COR-L47 (cell line): ENCODE data around the gene ZNF385C.
"Not testable (repeated sequence)": the region's sequence is repeated elsewhere in the genome, so short reads cannot be mapped to it uniquely, and the experiment has no call there.

Experiments
- DNase-seq: peaks from one replicate; lab custom pipeline; 2025; lab: John Stamatoyannopoulos, UW

The ZNF385C gene, protein sequence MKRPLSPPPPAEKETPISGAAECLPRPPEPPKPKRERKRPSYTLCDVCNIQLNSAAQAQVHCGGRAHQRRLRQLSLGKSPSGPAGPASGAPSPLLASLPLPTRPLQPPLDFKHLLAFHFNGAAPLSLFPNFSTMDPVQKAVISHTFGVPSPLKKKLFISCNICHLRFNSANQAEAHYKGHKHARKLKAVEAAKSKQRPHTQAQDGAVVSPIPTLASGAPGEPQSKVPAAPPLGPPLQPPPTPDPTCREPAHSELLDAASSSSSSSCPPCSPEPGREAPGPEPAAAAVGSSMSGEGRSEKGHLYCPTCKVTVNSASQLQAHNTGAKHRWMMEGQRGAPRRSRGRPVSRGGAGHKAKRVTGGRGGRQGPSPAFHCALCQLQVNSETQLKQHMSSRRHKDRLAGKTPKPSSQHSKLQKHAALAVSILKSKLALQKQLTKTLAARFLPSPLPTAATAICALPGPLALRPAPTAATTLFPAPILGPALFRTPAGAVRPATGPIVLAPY

DNA sequence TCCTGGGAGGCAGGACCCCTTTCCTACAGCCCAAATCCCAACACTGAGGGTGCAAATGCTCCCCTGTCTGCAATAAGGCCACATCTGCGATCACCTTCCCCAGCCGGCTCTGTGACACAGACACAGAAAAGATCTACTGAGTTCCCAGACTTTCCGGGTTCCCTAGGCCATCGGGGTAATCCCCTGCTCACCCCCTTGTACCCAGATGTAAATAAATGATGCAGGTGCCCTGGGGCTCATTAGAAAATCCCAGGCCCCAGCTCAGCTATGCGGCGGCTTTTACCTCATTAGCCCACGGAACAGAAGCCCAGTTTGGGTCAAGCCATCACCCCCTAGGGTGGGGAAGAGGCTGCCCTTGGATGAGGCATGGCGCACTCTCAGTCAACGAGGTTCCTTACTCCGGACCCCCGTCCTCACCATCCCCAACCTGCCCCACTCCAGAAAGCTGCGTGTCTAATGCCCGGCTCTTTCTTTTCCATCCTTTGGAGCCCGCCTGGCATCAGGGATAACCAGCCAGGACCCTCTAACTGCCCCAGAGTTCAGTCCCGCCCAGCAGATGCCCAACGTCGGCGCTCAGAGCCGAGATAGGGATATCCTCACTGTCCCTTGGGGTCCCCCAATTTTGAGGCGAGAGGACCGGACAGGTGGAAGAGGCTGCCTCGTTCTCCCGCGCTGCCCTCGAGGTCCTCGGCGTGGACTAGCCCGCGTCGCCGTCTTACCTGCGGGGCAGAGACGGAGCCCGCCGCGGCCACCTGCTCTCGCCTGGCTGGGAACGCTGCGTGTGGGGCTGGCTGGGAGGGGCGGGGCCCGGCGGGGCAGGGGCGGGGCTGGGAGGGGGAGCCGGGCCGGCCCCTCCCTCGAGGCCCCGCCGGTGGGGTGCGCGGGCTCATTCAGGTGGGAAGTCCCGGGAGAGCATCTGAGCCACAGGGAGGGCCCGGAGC, at the start of gene ZNF385C:
TSS of gene ZNF385C (minus strand) at position 783 of the 941 bp plus-strand sequence. CDS start 35,417 bp downstream, outside the sequence.
- peak; percentile 3 for DNase-seq

DNA sequence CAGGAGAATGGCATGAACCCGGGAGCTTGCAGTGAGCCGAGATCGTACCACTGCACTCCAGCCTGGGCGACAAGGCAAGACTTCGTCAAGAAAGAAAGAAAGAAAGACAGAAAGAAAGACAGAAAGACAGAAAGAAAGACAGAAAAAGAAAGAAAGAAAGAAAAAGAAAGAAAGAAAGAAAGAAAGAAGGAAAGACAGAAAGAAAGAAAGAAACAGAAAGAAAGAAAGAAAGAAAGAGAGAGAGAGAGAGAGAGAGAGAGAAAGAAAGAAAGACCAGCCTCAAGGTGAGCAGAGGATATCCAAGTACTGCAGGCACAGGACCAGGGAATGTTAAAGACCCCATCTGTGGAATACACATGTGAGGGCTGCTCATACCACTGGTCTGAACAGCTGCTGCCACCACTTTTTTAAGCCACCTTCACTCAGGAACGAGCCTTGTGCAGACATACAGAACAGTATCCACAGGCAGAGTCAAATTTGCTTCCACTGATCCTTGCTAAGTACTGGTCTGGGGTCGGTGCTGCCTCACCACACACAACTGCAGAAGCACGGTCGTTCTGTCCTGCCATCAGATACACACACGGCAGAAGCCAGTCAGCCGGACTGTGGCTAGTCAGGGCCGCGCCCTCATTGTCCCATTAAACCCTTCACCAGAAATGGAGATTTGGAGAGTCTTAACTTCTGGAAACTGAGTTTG, 48.8 kb upstream of the ZNF385C start:
- no peak for DNase-seq

DNA sequence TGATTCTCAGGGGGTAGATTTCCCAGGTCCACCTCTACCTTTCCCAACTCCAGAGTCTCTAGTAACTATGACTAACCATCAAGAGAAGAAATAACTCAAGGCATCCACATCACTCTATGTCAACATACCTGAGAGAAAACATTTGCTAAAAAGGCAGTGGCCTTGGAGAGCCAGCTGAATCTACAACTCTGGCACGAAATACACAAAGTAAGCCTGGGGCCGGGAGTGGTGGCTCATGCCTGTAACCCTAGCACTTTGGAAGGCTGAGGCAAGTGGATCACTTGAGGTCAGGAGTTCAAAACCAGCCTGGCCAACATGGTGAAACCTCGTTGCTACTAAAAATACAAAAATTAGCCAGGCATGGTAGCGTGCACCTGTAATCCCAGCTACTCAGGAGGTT, 44.9 kb upstream of the ZNF385C start:
- DNase-seq = not testable (repeated sequence)

DNA sequence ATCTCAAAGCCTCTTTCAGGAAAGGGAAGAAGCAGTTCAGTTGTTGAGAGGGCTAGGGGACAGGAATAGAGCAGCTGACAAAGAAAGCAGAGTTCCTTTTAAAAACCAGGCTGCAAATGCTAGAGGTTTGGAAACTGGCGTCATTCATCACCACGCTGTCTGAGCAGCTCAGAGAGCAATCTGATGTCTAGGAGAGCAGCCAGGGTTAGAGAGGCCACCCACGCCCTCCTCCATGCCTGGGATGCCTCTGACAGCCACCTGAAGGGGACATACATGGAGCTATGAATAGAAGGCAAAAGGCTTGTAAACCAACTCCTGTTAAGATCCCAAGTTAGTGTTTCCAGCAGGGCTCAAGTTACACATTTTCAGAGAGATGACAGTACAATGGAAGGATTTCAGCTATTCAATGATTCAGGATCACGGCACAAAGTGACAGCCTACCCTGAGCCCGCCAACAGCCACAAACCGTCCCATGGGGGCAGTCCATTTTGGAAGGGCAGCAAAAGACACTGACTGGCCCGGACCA, 44.2 kb upstream of the ZNF385C start:
- DNase-seq = no peak

DNA sequence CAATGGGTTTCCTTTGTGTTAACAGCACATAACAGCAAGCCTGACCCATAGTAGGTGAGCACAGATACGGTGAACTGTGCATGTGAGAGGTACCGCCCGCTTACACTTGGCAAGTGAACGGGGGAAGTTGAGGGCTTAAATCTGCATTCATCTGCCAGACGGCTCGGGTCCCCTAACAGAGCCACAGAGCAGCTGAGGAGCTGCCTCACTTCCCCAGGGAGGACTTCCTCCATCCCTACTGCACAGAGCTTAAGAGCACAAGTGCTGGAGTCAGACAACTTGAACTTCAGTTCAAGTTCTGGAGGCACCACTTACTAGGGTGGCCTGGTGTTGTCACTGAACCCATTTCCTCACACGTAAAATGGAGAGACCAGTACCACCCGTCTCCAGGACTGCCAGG, 43.1 kb upstream of the ZNF385C start:
- DNase-seq = no peak

DNA sequence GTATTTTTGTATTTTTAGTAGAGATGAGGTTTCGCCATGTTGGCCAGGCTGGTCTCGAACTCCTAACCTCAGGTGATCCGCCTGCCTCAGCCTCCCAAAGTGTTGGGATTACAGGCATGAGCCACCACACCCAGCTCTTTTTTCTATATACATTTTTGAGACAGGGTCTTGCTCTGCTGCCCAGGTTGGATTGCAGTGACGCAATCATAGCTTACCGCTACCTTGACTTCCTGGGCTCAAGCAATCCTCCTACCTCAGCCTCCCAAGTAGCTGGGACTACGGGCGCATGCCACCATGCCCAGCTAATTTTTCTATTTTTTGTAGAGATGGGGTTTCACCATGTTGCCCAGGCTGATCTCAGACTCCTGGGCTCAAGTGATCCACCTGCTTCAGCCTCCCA, 42.4 kb upstream of the ZNF385C start:
- not testable (repeated sequence) for DNase-seq

DNA sequence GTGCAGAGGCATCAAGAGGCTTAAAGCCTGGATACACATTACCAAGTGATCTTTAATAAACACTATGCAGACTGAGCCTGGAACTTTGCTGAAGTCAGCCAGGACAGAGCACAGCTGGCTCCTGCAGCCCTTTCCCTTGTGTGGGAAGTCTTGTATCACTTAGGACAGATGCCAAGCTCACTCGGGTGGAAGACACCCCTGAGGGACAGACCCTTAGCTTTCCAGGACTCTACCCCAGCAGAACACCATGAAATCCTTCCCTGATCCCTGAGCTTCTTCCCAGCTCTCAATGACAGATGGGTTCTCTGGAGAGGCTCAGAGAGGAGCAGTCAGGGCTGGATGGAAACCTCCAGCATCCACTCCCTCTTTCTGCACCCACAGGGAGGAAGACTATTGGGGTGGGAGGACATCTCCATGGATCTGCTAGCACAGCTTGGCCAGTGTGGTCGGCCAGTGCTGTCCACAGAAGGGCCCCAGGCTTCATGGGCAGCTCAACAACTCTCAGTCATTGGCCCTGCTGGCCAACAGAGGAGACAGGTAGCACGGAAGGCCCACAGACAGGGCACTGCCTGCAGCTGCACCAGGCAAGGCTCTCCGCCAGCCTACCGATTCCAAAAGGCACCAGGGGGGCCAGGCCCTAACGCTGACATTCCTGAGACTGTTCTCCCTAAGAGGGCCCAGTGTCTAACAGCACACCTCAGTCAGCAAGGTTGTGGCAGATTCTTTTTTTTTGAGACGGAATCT, 40.6 kb upstream of the ZNF385C start:
- no peak for DNase-seq

DNA sequence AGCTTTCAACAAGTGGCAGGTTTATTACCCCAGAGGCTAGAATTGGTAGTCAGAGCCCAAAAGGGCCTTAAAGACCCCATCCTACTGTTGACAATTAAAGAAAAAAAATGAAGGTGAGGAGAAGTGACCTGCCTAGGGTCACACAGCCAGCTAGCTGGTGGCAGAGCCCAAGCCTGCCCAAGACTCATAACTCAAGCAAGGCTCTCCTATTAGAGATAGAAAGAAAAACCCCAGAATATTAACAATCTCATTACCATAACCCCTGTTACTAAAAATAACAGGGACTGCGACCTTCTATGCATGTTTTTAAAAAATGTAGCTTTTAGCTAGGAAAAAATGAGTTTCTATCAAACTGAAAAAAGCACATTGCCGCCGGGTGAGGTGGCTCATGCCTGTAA, 38.4 kb upstream of the ZNF385C start:
- DNase-seq = no peak

DNA sequence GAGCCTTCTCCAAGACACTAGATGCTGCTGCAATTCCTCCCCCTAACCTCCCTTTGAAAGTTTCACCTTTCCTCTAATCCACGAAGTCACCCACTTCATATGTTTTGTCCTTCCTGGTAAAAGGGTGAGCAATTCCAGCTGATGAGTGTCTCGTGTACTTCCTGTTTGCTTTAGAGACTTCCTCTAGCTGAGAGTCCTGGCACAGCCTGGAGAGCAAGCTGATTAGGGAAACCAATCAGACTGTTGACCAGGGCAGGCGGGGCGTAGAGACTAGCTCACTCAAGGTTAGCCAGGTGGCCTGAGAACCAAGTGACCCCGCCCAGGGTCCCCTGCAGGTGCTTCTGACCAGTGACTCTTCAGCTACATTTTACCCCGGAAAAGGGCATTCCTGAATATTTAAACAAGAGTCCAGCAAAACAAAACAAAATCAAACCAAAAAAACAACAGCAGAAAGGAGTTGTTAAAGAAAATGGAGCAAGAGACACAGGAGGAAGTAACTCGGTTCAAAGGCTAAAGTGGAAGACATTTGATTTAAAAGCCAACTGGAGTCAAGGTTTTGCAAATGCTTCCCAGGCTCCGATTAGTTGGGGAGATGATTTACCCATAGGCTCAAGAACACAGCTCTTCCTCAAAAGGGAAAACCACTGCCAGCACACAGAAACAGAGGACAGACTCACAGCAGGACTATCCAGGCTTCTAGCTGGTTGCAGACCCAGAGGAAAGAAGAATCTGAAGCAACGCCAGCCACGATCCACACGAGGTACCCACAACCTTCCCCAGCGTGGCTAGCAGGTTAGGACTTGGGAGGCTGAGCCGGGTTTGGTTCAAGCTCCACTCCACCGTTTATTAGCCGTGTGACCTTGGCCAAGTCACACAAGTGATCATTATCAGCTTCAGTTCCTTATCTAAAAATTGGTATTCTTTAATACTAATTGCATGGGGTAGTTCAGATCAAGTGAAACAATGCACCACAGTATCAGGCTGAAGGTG, 37.7 kb upstream of the ZNF385C start:
- peak; percentile 24 for DNase-seq

DNA sequence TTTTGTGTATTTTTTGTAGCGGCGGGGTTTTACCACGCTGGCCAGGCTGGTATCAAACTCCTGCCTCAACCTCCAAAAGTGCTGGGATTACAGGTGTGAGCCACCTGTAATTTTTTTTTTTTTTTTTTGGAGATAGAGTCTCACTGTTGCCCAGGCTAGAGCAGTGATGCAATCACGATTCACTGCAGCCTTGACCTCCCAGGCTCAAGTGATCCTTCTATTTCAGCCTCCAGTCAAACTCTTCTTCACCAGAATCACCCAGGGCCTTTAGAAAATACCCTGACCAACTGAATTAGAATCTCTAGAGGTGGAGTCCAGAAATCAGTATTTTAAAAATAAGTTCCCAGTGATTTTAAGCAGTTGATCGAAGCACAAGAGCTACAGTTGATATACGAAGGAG, 36.9 kb upstream of the ZNF385C start:
- DNase-seq = no peak

DNA sequence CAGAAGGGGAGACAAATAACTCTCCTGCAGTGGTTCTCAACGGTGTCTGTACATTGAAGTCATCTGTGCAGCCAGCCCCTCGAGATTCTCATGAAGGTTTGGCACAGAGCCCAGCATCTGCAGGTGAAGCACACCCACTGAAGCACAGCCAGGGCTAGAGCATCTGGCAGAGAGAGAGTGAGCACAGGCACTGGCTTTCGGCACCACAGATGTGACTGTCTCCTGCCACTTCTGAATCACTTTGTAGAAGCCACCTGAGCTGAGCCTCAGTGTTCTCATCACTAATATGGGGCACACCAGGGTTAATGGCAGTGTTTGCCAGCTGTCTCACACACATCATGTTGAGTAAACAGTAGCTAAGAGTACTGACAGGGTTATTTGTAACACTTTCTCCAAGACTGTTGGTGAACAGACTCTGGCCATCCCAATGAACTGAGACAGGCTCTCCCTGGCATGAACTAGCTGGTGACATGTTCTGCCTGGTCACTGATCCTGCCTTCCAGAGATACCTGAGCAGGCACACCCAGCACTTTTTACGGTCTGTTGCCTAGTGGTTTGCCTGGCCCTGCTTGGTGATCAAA, 35.3 kb upstream of the ZNF385C start:
- peak; percentile 87 for DNase-seq

DNA sequence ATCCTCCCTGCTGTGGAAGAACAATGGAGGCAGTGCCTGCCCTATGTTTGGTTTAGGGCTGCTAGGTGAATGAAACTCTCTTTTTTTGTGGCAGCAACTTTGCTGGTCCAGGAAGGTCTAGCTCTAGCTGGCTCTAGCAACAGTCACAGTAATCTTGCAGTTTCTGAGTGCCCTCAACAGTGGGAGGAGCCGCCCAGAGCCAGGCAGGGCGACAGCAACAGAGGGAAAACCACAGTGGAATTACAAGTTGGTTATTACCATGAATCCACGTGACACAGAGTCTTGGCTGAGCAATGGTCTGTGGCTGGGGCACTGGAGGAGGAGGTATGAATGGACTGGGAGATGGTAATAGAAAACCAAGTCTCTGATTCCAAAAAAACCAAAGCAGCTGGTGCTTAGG, 34.7 kb upstream of the ZNF385C start:
- DNase-seq = no peak

DNA sequence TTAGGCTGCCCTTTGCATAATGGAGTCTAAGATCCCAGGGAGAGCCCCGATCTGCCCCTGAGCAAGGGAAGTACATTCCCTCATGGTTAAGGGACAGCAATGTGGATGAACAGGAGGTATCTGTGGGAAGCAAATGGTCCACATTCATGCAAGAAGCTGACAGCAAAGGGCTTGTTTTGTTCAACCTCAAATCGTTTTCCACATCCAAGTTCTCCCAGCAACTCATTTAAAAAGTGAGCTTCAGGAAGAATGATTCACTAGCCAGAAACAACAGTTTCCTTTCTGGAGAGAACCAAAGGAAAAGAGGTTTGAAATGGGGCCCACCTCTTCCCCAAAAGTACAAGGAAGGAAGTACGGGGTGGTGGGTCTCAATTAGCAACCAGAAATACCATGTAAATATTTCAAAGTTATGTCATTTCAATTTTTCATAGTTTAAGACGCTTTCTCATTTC, 33.7 kb upstream of the ZNF385C start:
- no peak for DNase-seq

DNA sequence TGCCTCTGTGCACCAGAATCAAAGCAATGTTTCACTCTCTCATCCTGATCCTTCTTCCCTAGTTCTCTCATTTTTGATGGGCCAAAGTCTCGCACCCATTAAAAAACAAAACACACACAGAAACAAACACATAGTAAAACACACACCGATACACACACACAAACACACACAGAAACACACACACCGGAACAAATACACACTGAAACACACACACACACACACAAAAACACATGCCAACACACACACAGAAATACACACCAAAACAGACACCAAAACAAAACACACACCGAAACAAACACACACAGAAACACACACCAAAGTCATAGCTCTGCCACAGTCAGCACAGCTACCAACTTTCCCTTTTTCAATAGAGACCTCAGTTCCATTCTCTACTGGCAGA, 33.0 kb upstream of the ZNF385C start:
- DNase-seq = no peak

DNA sequence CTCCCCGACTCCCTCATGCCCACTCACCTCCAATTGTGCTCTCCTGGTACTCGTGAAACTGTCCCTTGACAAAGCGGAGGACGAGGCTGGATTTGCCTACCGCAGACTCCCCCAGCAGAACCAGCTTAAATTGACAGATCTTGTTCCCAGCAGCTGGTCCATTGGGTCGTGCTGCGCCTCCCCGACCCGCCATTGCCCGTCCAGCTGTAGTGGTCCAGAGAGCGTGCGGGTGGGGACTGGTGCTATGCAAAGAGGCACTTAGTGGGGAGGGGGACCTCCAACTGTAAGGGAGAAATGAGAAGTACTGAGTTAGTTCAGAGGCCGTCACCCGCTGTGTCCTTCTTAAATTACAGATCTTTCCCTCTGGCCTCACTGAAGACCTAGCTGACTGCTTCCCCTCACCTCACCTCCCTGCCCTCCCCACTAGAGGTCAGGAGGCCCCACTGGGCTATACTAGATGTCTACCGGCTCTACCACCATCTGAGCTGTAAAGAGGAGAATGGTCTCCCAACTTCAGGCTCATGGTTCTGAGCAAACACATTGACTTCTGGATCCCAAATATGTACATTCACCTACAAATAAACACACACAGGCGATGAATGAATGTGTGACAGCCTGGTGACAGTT, 32.1 kb upstream of the ZNF385C start:
- no peak for DNase-seq

DNA sequence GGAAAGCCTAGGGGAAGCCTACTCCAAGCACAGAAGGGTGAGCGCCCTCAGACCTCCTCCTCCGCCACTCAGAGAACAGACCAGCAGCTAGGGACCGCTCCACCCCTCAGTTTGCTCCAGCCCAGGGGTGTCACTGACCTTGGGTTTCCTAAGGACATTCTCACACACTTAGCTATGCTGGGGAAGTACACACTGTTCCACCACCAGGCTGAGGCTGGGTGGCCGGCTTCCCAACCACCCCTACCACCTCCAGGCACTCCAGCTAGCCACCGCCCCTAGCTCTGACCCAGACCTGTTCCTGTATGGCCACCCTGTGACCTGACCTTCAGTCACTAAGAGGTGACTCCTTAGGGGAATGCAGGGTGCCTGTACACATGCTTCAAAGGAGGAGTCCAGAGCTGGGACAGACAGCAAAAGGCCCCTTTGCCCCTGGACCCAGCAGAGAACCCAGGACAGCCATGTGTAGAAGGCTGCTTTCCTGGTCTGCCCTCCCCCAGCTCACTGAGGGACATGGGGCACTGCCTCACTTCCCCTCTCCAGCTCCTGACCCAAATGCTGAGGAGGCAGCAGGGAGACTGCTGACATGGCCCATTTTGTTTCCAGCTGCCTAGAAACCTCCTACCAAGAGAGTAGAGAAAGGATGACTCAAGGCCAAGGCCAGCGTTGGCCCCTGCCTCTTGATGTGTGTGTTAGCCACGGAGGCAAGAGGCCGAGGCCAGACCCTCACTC, 31.0 kb upstream of the ZNF385C start:
- no peak for DNase-seq

DNA sequence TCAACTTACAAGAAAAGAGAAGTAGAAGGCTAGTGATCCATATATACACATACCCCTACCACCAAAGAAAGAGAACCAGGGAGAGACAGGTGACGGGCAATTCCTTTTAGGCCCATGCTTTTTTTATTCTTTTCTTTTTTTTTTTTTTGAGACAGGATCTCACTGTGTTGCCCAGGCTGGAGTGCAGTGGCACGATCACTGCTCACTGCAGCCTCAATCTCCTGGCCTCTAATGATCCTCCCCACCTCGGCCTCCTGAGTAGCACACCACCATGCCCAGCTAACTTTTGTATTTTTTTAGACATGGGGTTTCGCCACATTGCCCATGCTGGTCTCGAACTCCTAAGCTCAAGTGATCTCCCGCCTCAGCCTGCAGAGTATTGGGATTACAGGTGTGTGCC, 29.1 kb upstream of the ZNF385C start:
- DNase-seq = no peak

DNA sequence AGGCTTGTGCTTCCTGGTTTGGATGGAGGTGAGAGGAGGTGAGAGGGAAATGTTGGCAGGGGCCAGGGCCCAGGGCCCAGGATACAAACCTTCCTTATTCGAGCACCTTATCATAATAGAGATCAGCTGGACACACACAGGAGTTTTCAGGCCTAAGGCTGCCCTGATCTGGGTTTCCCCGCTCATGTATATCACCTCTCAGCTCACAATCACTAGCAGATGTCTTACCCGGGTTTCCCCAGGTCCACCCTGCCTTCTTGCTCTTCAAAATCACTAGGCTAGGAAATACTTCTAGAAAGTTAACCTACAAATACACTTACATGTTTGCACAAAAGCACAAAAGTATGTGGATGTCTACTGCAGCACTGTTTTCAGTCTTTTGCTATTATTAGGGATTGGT, 28.6 kb upstream of the ZNF385C start:
- no peak for DNase-seq
